GM18519 (cell line): ENCODE data around the gene APC2.
"Not testable (repeated sequence)": the region's sequence is repeated elsewhere in the genome, so short reads cannot be mapped to it uniquely, and the experiment has no call there.

Source experiments
- ATAC-seq: cut with Tn5 transposase; IDR thresholded peaks from one replicate; pipeline ENCODE4 v1.9.1; 2021; ENCODE audit warnings: mild to moderate bottlenecking, moderate library complexity; ENCODE audit not compliant: unreplicated experiment, low FRiP score

The APC2 gene

DNA sequence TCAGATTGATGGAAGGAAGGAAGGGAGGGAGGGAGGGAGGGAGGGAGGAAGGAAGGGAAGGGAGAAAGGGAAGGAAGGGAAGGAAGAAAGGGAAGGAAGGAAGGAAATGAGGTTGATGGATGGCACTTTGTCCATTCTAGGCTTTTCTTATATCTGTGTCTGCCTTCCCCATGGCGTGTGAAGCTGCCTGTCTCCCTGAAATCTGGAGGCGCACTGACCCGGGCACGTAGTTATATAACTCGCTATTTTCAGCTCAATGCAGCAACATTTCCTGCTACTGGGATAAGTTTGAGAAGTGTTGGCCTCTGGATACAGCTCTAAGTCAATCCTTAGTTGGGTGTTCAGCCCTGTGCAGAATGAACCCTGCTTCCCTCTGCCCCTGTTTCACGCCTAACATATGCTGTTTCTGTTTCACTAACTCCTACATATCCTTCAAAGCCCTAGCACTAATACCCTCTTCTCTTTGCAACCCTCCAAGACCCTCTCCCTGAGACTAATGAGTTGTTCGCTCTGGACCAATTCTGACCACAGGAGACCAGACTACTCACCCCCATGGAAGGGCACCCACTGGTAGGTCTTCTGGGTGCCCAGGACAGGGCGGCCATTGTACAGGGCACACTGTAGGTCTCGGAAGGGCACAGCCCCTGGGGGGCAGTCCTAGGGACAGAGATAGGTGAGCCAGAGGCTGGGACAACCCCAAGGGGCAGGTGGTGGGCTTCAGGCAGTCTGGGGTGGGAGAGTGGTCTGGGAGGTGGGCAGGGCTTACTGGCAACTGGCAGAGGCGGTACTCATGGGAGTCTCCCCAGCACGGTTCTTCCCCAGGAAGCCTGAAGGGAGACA is 59.9 kb downstream of the APC2 start:
- no peak for ATAC-seq

DNA sequence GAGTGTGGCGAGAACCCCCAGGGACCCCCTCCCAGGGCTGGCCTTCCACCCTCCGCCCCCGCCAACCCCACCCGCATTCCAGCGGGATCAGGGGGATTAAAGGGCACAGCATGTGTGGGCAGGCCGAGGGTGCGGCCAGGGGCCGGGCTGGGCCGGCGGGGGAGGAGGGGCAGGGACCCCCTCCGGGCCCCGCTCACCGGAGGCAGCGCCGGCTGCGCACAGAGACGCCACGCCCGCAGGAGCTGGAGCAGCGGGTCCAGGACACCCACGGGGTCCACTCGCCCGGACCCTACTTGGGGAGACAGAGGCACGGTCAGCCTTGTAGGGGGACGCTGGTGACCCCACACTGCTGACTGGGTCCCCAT is 60.5 kb downstream of the APC2 start:
- ATAC-seq = no peak

DNA sequence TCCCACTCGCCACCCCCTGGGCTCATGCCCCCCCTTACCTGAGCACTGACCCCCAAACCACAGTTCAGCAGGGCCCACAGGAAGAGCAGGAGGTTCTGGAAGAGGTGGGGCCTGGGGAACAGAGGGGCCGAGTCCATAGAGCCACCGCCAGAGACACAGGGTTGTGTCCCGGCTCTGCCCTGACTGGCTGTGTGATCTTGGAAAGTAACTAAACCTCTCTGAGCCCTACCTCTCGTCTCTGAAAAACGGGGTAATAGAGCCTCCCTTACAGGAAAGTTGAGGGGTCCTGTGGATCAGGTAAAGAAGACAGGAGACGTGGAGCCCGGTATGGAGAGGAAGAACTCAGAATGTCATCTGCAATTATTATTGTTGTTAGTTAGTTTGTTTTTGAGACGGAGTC is 60.9 kb downstream of the APC2 start:
- no peak for ATAC-seq

DNA sequence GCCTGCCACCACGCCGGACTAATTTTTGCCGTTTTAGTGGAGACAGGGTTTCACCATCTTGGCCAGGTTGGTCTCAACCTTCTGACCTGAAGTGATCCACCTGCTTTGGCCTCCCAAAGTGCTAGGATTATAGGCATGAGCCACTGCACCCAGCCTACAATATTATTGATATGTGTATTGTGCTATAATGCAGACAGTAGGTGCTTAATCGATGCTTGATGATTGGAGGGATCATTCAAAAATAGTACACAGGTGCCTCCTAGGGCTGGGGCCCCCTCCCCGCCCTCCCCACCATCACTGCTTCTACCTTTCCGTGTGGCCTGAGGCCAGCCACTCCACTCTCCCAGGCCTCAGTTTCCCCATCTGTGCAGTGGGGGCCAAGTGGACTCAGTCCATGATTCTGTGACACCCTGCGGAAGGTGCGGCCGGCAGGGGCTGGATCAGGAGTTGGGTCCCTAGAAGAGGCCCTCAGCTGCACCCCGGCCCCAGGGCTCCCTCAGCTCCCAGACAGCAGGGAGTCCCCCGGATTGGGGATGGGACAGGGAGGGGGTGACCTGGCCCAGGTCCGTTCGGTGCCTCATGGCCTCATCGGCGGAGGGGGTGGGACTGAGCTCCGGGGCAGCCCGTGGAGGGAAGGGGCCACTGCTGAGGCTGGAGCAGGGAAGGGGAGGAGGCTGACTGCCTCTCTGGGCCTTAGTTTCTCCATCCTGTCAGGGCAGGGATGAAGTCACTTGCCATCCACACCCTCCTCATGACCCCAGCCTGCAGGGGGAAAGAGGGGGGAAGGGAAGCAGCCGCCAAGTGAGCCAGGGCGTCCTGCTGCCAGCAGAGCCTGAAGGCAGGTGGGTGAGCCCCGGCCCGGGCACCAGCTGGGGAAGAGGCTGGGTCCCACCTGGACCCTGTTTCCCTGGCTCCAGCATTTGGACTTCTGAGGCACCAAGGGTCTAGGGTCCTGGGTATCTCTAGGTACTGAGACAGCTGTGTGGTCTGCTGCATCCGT is 61.7 kb downstream of the APC2 start:
- no peak for ATAC-seq

DNA sequence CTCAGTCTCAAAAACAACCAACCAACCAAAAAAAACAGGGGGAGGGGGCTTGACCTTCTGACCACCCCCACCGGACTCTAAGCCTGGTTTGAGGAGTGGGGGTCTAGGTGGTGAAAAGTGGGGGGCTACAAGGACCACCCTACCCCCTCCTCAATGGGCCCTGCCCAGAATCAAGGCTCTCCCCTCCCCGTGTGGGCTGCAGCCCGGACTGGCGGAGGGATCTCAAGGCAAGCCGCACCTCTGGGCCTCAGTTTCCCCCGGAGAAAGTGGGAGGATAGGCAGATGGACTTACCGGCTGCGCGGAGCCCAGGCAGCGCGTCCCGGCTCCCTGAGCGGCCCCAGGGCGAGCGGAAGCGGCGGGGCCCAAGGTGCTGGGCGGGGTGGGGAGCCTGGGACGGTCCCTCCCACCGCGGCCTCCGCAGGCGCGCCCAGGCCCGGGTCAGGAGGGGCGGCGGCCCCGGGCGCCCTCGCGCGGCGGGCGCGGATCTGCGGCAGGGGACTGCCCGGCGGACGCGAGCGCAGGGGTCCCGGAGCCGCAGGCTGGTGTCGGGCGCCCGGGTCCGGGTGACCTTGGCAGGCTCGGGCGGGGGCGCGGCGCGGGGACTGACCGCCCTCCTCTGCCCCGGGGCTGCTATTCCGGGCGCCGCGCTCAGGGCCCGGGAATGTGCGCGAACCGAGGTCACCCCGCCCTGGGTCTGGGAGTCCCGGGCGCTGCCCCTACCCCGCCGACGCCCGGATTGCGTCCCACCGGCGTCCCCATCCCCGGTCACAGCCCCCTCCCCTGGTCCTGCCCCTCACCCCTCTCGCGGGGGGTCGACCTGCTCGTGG is 63.0 kb downstream of the APC2 start, which contains the start of gene ADAMTSL5:
ADAMTSL5 (minus strand) TSS at position 349 of the 828 bp plus-strand sequence. CDS start 2,076 bp downstream, outside the sequence.
- ATAC-seq = no peak

DNA sequence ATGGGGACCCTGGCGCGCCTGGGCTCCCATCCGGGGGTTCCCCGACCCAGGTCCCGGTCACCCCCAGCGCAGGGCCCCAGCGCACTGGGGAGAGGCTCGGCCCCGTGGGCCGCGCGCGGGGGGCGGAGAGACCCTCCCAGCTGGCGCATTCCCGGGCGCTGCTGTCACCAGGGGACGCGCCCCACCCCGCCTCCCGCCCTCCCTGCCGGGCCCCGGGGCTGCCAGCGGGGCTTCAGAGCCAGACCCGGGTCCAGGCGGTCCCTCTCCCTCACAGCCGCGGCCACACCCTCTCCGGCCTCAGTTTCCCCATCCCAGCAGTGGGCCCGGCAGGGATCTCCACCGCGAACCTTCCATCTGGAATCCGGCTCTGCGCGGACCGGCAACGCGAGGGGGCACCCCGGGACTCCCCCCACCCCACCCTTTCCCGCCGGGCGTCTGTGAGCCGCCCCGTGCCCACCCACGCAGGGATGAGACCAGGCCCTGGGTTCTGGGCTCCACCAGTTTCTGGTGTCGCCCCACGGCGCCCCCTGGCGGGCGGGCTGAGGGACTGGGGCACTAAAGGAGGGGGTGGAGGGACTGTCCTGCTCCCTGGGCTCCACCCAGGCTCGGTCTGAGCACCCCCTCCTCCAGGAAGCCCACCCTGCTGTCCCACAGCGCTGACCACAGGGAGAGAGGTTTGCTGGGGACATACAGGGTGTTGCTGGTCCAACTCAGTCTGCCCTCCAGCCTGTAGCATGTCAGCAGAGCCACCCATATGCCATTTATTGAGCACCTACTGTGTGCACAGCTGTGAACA is 63.8 kb downstream of the APC2 start:
- ATAC-seq = no peak

DNA sequence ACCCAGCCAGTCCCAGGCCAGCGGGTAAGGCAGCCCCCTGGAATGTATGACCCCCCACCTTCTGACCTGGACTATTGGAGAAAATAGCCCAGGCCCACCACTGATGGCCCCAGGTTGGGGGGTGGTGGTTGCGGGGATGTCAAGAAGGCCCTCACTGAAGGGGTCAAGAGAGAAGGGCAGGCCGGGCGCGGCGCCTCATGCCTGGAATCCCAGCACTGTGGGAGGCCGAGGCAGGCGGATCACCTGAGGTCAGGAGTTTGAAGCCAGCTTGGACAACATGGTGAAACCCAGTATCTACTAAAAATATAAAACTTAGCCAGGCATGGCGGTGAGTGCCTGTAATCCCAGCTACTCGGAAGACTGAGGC is 64.4 kb downstream of the APC2 start:
- no peak for ATAC-seq

DNA sequence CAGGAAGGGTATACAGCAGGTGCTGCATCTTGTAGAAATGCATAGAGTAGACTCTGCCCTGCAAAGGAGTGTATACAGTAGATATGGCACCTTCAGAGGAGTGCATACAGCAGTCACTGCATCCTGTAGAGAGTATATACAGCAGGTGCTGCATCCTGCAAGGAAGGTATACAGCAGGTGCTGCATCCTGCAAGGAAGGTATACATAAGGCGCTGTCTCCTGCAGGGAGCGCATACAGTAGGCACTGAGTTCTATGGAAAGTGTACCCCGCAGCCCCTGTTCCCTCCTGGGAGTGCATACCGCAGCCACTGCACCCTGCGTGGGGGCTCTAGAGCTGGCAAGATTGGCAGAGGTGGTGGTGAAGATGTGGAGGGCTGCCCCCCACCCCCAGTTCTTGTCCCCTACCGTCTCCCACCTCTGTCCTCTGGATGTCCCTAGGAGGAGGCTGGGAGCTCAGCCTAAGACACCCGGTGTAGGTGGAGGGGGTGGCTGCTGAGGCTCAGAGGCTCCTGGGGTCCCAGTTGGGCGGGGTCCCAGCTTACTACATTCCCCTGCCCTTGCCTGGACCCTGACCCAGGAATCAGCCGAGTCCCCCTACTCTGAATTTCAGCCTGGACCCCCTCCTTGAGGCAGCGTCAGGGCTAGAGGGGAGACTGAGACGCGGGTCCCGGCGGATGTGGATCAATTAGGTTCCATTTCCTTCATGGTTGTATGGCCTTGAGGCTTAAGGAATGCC is 65.2 kb downstream of the APC2 start:
- ATAC-seq = no peak

DNA sequence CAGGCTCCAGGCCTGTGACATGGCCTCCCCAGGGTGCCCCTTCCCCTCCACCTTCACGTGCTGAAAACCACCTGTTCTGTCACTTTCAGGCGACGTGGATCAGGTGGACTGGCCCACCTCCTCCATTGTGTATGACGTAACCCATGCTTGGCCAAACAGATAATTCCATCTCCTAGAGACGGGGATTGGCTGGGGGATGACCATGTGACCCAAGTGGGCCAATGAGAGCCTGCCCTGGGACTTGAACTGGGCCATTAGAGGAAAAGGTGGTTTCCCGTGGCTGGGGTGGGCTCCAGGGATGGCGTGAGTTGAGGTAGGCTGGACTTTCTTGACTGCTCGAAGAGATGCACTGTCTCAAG is 66.5 kb downstream of the APC2 start:
- ATAC-seq = no peak

DNA sequence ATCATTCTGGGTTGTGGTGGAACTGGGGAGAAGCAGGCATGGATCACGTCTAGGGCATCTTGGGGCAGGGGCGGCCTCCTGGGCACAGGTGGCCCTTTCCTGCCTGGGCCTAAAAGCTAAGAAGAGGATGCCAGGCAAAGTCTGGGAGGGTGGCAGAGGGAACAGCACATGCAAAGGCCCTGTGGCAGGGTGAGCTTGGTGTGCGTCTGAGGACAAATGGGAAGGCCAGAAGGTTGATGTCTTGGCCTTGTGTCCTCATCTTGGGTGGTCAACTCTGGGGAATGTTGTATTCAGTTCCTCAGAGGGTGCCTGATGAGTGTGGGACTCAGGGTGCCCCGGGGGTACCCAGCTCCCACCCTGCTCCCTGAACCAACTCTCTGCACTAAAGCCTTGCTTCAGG is 68.5 kb downstream of the APC2 start:
- ATAC-seq = no peak

DNA sequence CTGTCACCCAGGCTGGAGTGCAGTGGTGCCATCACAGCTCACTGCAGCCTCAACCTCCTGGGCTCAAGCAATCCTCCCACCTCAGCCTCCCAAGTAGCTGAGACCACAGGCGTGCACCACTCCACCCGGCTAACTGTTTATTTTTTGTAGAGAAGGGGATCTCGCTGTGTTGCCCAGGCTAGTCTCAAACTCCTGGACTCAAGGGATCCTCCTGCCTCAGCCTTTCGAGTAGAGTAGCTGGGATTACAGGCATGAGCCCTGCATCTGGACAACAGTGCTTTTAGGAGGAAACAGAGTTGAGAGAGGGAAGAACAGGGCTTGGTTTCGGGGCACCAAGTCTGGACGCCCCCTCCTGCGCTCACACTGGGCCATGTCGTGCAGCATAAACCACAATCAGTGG is 69.9 kb downstream of the APC2 start:
- not testable (repeated sequence) for ATAC-seq

DNA sequence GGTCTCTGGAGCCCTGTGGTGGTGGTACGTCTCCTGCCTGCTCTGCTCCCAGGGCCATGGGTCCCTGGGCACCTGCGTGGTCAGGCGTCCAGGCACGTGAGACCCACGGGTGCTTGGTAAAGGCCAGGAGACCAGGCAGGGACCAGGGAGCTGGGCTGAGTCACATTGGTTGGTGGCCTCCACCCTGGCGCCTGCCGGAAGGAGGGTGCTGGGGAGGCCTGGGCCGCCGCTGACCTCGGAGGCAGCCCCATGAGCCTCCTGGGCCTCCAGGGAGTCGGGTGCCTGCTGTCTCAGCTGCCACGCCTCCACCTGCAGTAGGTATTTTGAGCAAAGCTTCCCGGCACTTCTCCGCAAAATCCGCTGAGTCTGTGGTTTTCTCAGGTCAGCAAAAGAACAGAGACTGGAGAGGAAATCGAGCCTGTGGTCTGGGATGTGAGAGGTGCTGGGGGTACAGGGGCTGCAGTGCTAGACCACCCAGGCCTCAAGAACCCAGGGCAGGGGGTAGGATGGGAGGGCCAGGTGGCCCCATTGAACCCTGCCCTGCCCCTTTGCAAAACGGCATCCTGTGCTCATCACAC is 70.4 kb downstream of the APC2 start:
- ATAC-seq = no peak

DNA sequence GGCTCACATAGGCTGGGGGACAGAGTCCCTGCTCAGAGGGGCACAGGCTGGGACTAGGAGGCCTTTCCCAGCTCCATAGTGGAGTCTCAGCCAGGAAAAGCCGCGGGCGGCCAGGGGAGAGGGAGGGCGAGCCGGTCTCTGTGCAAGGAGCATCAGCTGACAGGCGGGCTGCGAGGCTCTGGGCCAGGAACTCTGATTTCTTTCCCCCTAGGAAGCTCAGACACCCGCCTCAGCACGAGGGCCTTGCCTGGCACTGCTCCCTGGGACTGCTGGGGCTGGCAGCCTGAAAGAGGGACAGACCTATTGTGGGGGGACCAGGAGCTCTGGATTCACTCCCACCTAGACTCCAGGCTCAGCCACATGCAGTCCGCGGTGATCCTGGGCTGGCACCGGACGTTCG is 71.7 kb downstream of the APC2 start:
- no peak for ATAC-seq

DNA sequence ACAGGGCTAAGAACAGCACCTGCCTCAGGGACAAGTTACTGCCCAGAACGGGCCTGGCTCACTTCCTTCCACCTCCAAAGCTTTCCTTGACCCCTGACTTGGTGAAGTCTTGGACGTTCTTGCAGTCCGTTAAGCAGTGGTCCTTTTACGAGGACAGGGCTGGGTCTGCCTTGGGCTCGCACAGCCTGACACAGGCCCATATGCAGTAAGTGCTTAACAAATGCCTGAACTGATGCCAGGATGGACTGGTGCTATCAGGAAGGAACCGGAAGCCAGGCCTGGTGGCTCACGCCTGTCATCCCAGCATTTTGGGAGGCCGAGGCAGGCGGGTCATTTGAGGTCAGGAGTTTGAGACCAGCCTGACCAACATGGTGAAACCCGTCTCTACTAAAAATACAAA is 72.1 kb downstream of the APC2 start:
- ATAC-seq = no peak

DNA sequence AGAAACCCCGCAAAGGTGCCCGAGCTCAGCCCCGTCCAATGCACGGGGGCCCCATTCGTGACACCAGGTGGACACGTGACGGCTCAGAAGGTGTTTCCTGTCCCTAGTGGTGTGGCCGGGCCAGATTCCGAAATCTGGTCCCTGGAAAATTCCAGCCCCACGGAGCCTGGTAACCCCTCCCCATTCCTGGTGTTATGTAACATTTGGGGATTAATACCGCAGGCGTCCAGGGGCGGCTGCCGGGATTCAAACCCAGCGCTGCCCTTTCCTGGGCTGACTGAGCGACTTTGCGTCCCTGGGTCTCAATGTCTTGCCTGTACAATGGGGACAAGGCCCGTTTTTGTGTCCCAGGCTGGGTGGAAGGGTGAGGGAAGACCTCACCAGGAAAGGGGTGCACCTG is 72.9 kb downstream of the APC2 start:
- no peak for ATAC-seq
